Measurements from ENCODE around the gene NUP210. TPM values are rescaled to one million over a fixed set of nuclear protein-coding genes. Genes with fewer than 3 reads are reported as not detected.
A peak's percentile ranks its signal among the peaks of the same experiment; 100 is the strongest.

NUP210 gene
- total and polyA plus RNA-seq, 2 experiments from 2014 or later = 13.8 to 73.9 TPM

GRCh38 chr3:13308380-13308801, 111.7 kb downstream of the NUP210 start:
- H3K4me1 Mint-ChIP-seq = peaks cover 20% of the 10 kb centered on the region
- no peaks in the 10 kb centered on the region; the same call in 1 of the 2 replicates for H3K4me1 ChIP-seq (ENCODE audit: insufficient read depth)
- no peaks in the 10 kb centered on the region for H3K9me3 Mint-ChIP-seq
- no peak overlapping the region for H2AFZ ChIP-seq
- no peaks in the 10 kb centered on the region for H3K27me3 ChIP-seq (ENCODE audit: insufficient read depth)
- H4K20me1 ChIP-seq (replicated peaks; ENCODE audit: insufficient read depth) = no peaks in the 10 kb centered on the region
- H3K36me3 Mint-ChIP-seq (ENCODE audit: low read depth) = 0 out of 3 replicates have a peak, but pooled peaks cover 2% of the 10 kb centered on the region
- no peak overlapping the region for H3K4me3 ChIP-seq
- H3K4me2 ChIP-seq = no peak overlapping the region
- peaks cover 21% of the 10 kb centered on the region for H3K27me3 Mint-ChIP-seq (ENCODE audit: insufficient read depth, low read depth, poor library complexity)
- no peak overlapping the region for H3K27ac ChIP-seq (ENCODE audit: low read depth)
- TF ChIP-seq REST (IDR thresholded peaks at IDR 0.05; ENCODE audit: unreplicated experiment) (no peak), CTCF (conservative IDR thresholded peaks at IDR 0.05; ENCODE audit: low read depth in 2 of 2) (peak; percentile 62 to 75)
- no peaks in the 10 kb centered on the region; the same call in 1 of the 2 replicates for H3F3A ChIP-seq (replicated peaks; ENCODE audit: low read depth)
- H3K36me3 ChIP-seq (ENCODE audit: insufficient read depth) = no peaks in the 10 kb centered on the region
- DNase-seq (ENCODE audit: low spot score) = peak; percentile 90
- H3K9me2 ChIP-seq (ENCODE audit: insufficient read depth) = no peaks in the 10 kb centered on the region
- no peaks in the 10 kb centered on the region for H3K79me2 ChIP-seq (replicated peaks; ENCODE audit: insufficient read depth)
- ATAC-seq = peak; percentile 89
- H3K4me3 Mint-ChIP-seq = no peak overlapping the region
- H3K27ac Mint-ChIP-seq = no peak overlapping the region

DNA sequence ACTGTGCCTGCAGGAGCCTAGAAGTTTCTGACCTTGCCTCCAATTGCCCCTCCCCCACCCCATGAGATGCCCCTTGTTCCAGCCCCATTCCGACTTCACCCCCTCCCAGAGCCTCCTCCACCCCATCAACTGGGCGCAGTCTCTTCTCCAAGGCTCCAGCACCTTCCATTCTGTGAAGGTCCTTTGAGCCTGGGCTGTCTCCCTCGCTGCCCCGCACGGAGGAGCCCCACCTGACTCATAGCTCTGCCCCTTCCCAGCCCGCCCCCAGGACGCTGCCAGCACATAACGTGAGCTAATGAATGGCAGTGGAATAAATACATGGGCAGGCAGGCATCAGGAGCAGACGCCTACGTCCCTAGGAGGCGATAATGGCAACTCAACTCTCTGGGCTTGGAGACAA, 113.1 kb downstream of the NUP210 start:
- Histone ChIP-seq H3F3A (replicated peaks; ENCODE audit: low read depth) (peaks cover 2% of the 10 kb centered on the region; the same call in 1 of the 2 replicates), H3K9me2 (ENCODE audit: insufficient read depth) (no peaks in the 10 kb centered on the region), H3K27me3 (ENCODE audit: insufficient read depth) (no peaks in the 10 kb centered on the region), H2AFZ (no peak overlapping the region), H3K4me3 (no peak overlapping the region), H3K79me2 (replicated peaks; ENCODE audit: insufficient read depth) (no peaks in the 10 kb centered on the region), H4K20me1 (replicated peaks; ENCODE audit: insufficient read depth) (no peaks in the 10 kb centered on the region), H3K4me1 (ENCODE audit: insufficient read depth) (no peaks in the 10 kb centered on the region; the same call in 1 of the 2 replicates), H3K36me3 (ENCODE audit: insufficient read depth) (no peaks in the 10 kb centered on the region), H3K27ac (ENCODE audit: low read depth) (no peak overlapping the region), H3K4me2 (no peak overlapping the region)
- TF ChIP-seq CTCF (conservative IDR thresholded peaks at IDR 0.05; ENCODE audit: low read depth in 2 of 2) = peak in 1 of 2 experiments; percentile 9; a peak in 1 of 4 replicates
- TF ChIP-seq NANOG (IDR thresholded peaks at IDR 0.05; ENCODE audit: borderline replicate concordance) = no peak
- TF ChIP-seq JUNB (IDR thresholded peaks at IDR 0.05; ENCODE audit: unreplicated experiment) = no peak
- no peak for TF ChIP-seq REST (IDR thresholded peaks at IDR 0.05; ENCODE audit: unreplicated experiment)
- TF ChIP-seq CREB1 (CRISPR knock-in tag; IDR thresholded peaks at IDR 0.05; ENCODE audit: low read depth) = no peak
- Mint-ChIP-seq H3K27ac (no peak overlapping the region), H3K4me3 (no peak overlapping the region), H3K9me3 (no peaks in the 10 kb centered on the region), H3K36me3 (ENCODE audit: low read depth) (no peaks in the 10 kb centered on the region), H3K4me1 (peaks cover 22% of the 10 kb centered on the region), H3K27me3 (ENCODE audit: insufficient read depth, low read depth, poor library complexity) (peaks cover 24% of the 10 kb centered on the region)
- DNase-seq (ENCODE audit: low spot score) = no peak
- ATAC-seq = no peak

Measured in GM23338 (cell line).